Loucy (cell line): Measurements from ENCODE around the gene PRR23A.
A peak's percentile ranks its signal among the peaks of the same experiment; 100 is the strongest.

Experiments used
- H2AFZ ChIP-seq: fragments of 200-600 bp; sonication (generic); 2 replicates; pipeline ENCODE4 v1.6.0; 2016; ENCODE audit warnings: antibody characterized with exemption, mild to moderate bottlenecking, low read length, moderate library complexity
- H3F3A ChIP-seq: fragments of 200-600 bp; 2 replicates; pipeline ENCODE4 v1.6.0; 2016; ENCODE audit warnings: antibody characterized with exemption, low read depth, mild to moderate bottlenecking
- H3K27me3 ChIP-seq: fragments of 200-600 bp; sonication (generic); 2 replicates; pipeline ENCODE4 v1.6.1; 2014; ENCODE audit warnings: low read length, mild to moderate bottlenecking; ENCODE audit not compliant: insufficient read depth, poor library complexity, severe bottlenecking
- H3K36me3 ChIP-seq: fragments of 200-600 bp; sonication (generic); 2 replicates; pipeline ENCODE4 v1.6.1; 2016; ENCODE audit warnings: low read length; ENCODE audit not compliant: insufficient read depth
- H3K4me1 ChIP-seq: fragments of 200-600 bp; sonication (generic); 2 replicates; pipeline ENCODE4 v1.5.1; 2014; ENCODE audit warnings: low read length, mild to moderate bottlenecking; ENCODE audit not compliant: insufficient read depth, poor library complexity, severe bottlenecking
- H3K4me2 ChIP-seq: fragments of 200-600 bp; sonication (generic); 2 replicates; pipeline ENCODE4 v1.6.0; 2014; ENCODE audit warnings: antibody characterized with exemption, low read length, low read depth, mild to moderate bottlenecking; ENCODE audit not compliant: poor library complexity, severe bottlenecking
- H3K4me3 ChIP-seq: fragments of 200-600 bp; sonication (generic); 2 replicates; pipeline ENCODE4 v1.5.1; 2014; ENCODE audit warnings: low read length, mild to moderate bottlenecking, mixed read lengths; ENCODE audit not compliant: poor library complexity, severe bottlenecking
- H3K79me2 ChIP-seq: fragments of 200-600 bp; sonication (generic); 2 replicates; pipeline ENCODE4 v1.6.1; 2014; ENCODE audit warnings: low read length; ENCODE audit not compliant: insufficient read depth
- H3K9ac ChIP-seq: fragments of 200-600 bp; sonication (generic); 2 replicates; pipeline ENCODE4 v1.6.0; 2014; ENCODE audit warnings: mild to moderate bottlenecking, low read depth, low read length, moderate library complexity; ENCODE audit not compliant: poor library complexity, severe bottlenecking
- H3K9me2 ChIP-seq: fragments of 200-600 bp; sonication (generic); replicated peaks from 2 replicates; pipeline ENCODE4 v1.6.1; 2016; ENCODE audit warnings: low read depth, low read length, mixed read lengths
- H3K9me3 ChIP-seq: fragments of 200-600 bp; sonication (generic); 2 replicates; pipeline ENCODE4 v1.6.1; 2014; ENCODE audit warnings: mild to moderate bottlenecking, antibody characterized with exemption, low read length, low read depth; ENCODE audit not compliant: insufficient read depth
- H4K20me1 ChIP-seq: fragments of 200-600 bp; sonication (generic); 2 replicates; pipeline ENCODE4 v1.6.0; 2014; ENCODE audit warnings: antibody characterized with exemption, low read length, mild to moderate bottlenecking; ENCODE audit not compliant: insufficient read depth, poor library complexity, severe bottlenecking
- CTCF ChIP-seq: fragments of 200-600 bp; sonication (generic); conservative IDR thresholded peaks from 2 replicates; pipeline ENCODE4 v1.5.1; 2014; ENCODE audit warnings: mild to moderate bottlenecking, antibody characterized with exemption, low read length
- EZH2phosphoT487 ChIP-seq: fragments of 200-600 bp; IDR thresholded peaks from 2 replicates; pipeline ENCODE4 v1.6.1; 2018; ENCODE audit warnings: antibody characterized with exemption, mild to moderate bottlenecking, moderate library complexity, borderline replicate concordance

PRR23A gene

GRCh38 chr3:139024968-139025367 lies 18.9 kb upstream of the PRR23A start:
- no peaks in the 10 kb centered on the region for H4K20me1 ChIP-seq
- no peak overlapping the region for H3K4me3 ChIP-seq
- TF ChIP-seq CTCF = no peak

DNA sequence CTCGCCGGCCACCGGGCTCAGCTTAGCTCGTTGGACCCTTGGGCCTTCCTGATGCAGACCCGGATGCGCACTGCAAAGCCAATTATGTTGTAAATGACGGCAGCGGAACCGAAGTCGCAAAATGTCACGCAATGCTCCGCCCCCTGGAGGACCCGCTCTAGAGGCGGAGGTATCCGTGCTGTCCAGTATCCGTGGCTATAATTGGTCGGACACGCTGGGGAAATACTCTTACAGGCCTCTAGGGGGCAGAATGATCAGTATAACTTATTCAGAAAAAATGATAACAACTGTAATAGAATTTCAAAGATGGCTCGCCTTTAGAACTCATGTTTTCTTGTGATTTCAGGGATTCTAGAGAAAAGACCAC lies 14.8 kb upstream of the PRR23A start, which contains the start of gene PRR23B:
PRR23B (minus strand) TSS at position 59 of the 367 bp plus-strand sequence. CDS start 265 bp downstream, outside the sequence.
- Histone ChIP-seq H3K79me2 (no peaks in the 10 kb centered on the region), H3K9me3 (no peaks in the 10 kb centered on the region), H3K36me3 (no peaks in the 10 kb centered on the region), H3K4me2 (no peak within 1 kb of the TSS), H3F3A (no peaks in the 10 kb centered on the region), H4K20me1 (no peaks in the 10 kb centered on the region), H3K27me3 (no peaks in the 10 kb centered on the region), H3K9me2 (no peaks in the 10 kb centered on the region), H3K4me1 (no peaks in the 10 kb centered on the region), H3K9ac (no peak within 1 kb of the TSS), H2AFZ (no peak within 1 kb of the TSS), H3K4me3 (no peak within 1 kb of the TSS)
- TF ChIP-seq EZH2phosphoT487 = no peak
- peak; percentile 62 for TF ChIP-seq CTCF

More at GRCh38 chr3:139024968-139025367, 18.9 kb upstream of the PRR23A start:
- Histone ChIP-seq H3K4me1 (no peaks in the 10 kb centered on the region), H3K4me2 (no peak overlapping the region), H3K36me3 (no peaks in the 10 kb centered on the region), H3K79me2 (no peaks in the 10 kb centered on the region), H2AFZ (no peak overlapping the region), H3K9me2 (no peaks in the 10 kb centered on the region), H3K9me3 (no peaks in the 10 kb centered on the region), H3K9ac (no peak overlapping the region), H3F3A (no peaks in the 10 kb centered on the region), H3K27me3 (no peaks in the 10 kb centered on the region)

- Histone ChIP-seq H4K20me1 (no peaks in the 10 kb centered on the region), H3K4me1 (no peaks in the 10 kb centered on the region), H3K27me3 (no peaks in the 10 kb centered on the region), H3K4me2 (no peak overlapping the region), H3K9me2 (no peaks in the 10 kb centered on the region), H3K9me3 (no peaks in the 10 kb centered on the region), H2AFZ (no peak overlapping the region), H3K36me3 (no peaks in the 10 kb centered on the region), H3K79me2 (no peaks in the 10 kb centered on the region), H3K4me3 (no peak overlapping the region), H3F3A (no peaks in the 10 kb centered on the region), H3K9ac (no peak overlapping the region)
- TF ChIP-seq CTCF = no peak
- TF ChIP-seq EZH2phosphoT487 = no peak
Measured at GRCh38 chr3:139020036-139020867, 14.2 kb upstream of the PRR23A start.
